Upper lobe of left lung (tissue), 6 donors: ENCODE results near the gene RGS7. TPM values are rescaled to one million over a fixed set of nuclear protein-coding genes. Genes with fewer than 3 reads are reported as not detected.

Experiments used
- ATAC-seq, 2 donors: fragments of 200-7000 bp; cut with Tn5 transposase; one replicate each; pipeline ENCODE4 v1.9.1; 2022; ENCODE audit warnings: mild to moderate bottlenecking in 2 of 2, moderate library complexity in 2 of 2; ENCODE audit not compliant: low FRiP score in 2 of 2
- DNase-seq, 2 donors: peaks; one replicate each; pipeline ENCODE4 v3.0.0-alpha.2; 2019 to 2020
- H3K27ac ChIP-seq, 4 donors: fragments of 200-600 bp; sonication (generic); one replicate each; pipeline ENCODE4 v1.5.1; 2016 to 2019
- H3K27me3 ChIP-seq, 4 donors: fragments of 200-600 bp; sonication (generic); one replicate each; pipeline ENCODE4 v1.5.1; 2017 to 2019
- H3K36me3 ChIP-seq, 4 donors: fragments of 200-600 bp; sonication (generic); one replicate each; pipeline ENCODE4 v1.5.1; 2016 to 2019
- H3K4me1 ChIP-seq, 4 donors: fragments of 200-600 bp; sonication (generic); one replicate each; pipeline ENCODE4 v1.5.1; 2018 to 2019
- H3K4me3 ChIP-seq, 4 donors: fragments of 200-600 bp; sonication (generic); one replicate each; pipeline ENCODE4 v1.5.1; 2017 to 2019; ENCODE audit warnings: mild to moderate bottlenecking in 2 of 4, moderate library complexity in 1 of 4
- H3K9me3 ChIP-seq, 4 donors: fragments of 200-600 bp; sonication (generic); one replicate each; pipeline ENCODE4 v1.5.1; 2018 to 2019
- EP300 ChIP-seq, 4 donors: sonication (generic); formaldehyde crosslinking; IDR thresholded peaks; one replicate each; pipeline ENCODE4 v1.5.1; 2017; ENCODE audit warnings: antibody characterized with exemption in 4 of 4, control low read depth in 2 of 4
- POLR2A ChIP-seq, 4 donors: fragments of 450-650 bp; IDR thresholded peaks; one replicate each; pipeline ENCODE4 v1.5.1; 2016 to 2017; ENCODE audit warnings: antibody characterized with exemption in 4 of 4, mild to moderate bottlenecking in 2 of 4
- POLR2AphosphoS5 ChIP-seq, 2 donors: sonication (generic); formaldehyde crosslinking; IDR thresholded peaks; one replicate each; pipeline ENCODE4 v1.5.1; 2017; ENCODE audit warnings: antibody characterized with exemption in 2 of 2
- WGBS, 2 donors: methylation state at CpG; one replicate each; pipeline ENCODE4 v1.1.5; 2017 to 2018; 5-methylcytosine and 5-hydroxymethylcytosine counted together
- total RNA-seq, 6 donors: library from RNA; depleted of rRNA in 4 of 6; stranded (reverse); fragments of >200 nt in 4 of 6; gene quantifications; one replicate each; pipeline versions ENCODE4 v1.1.0 to v1.2.1, GENCODE V29; 2016 to 2021
- TF ChIP-seq, protein P1 (sequence below), 6 experiments: fragments of 450-650 bp in 4 of 6; fragments of 200-600 bp in 2 of 6; sonication (generic) in 2 of 6; IDR thresholded peaks; one replicate each; pipeline ENCODE4 v1.5.1; 2016 to 2019; ENCODE audit warnings: antibody characterized with exemption in 6 of 6
- donor health status: DM: no; HTN: no; CAD: no; lungs with moderate emphysema.
- donor health status: DM: no; HTN: yes; CAD: no; lungs with severe emphysema.

RGS7 gene
- total RNA-seq = under 1 TPM in 1 of 6 donors, not detected in 5; 0.15 TPM

DNA sequence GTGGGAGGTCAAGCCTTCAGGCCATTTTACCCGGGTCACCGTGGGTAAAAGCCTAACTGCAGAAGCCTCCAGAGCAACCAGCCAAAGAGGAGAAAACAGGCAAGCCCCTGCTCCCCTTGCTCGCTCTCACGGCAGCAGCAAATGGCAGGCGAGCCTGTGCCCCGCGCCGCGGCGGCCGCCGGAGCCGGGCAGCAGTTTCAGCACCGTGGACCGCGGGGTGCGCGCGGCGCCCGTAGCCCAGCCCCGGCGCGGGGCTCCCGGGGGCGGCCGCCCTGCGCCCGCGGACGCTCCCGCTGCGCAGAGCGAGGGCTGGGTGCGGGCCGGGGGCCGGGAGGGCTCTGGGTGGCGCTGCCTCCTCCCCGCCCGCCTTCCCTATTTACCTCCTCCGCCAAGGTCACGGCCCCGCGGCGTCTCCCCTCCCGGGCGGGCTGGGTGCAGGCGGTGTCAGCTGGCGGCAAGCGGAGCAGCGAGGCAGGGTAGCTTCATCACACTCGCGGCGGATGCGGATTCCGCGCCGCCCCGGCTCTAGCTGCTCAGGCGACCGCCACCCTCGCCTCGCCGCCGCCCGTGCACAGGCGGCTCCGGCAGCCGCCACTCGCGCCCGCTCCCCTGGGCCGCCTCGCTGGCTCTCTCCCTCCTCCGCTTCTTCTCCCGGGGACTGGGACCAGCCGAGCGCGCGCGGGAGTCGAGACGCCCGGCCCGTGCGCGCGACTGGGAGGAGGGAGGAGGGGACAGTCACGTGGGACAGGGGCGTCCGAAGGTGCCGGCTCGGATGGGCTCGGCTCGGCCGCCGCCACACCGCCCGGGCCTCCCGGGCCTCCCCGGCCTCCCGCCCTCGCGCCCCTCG lies at the start of gene RGS7:
Gene RGS7, minus strand, starts transcription at position 687 of the 847 bp plus-strand sequence.
- Histone ChIP-seq H3K4me3 (peak within 1 kb of the TSS in 3 of 4 donors; percentile 47 to 62 (median 58)), H3K36me3 (no peaks in the 10 kb centered on the region), H3K27ac (no peak within 1 kb of the TSS), H3K4me1 (peaks cover 0 to 12% (median 2%) of the 10 kb centered on the region in 4 donors), H3K9me3 (no peaks in the 10 kb centered on the region), H3K27me3 (peaks cover 0 to 10% (median 3%) of the 10 kb centered on the region in 4 donors)
- WGBS, 2 donors = 0 to 3% methylated on average over 2 to 14 of the region's 105 CpGs
- ATAC-seq = peak; percentile 46 to 87
- TF ChIP-seq, protein P1, sequence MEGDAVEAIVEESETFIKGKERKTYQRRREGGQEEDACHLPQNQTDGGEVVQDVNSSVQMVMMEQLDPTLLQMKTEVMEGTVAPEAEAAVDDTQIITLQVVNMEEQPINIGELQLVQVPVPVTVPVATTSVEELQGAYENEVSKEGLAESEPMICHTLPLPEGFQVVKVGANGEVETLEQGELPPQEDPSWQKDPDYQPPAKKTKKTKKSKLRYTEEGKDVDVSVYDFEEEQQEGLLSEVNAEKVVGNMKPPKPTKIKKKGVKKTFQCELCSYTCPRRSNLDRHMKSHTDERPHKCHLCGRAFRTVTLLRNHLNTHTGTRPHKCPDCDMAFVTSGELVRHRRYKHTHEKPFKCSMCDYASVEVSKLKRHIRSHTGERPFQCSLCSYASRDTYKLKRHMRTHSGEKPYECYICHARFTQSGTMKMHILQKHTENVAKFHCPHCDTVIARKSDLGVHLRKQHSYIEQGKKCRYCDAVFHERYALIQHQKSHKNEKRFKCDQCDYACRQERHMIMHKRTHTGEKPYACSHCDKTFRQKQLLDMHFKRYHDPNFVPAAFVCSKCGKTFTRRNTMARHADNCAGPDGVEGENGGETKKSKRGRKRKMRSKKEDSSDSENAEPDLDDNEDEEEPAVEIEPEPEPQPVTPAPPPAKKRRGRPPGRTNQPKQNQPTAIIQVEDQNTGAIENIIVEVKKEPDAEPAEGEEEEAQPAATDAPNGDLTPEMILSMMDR (IDR thresholded peaks at IDR 0.05) = no peak
- no peak for TF ChIP-seq POLR2AphosphoS5 (IDR thresholded peaks at IDR 0.05)
- no peak for TF ChIP-seq EP300 (IDR thresholded peaks at IDR 0.05)
- no peak for TF ChIP-seq POLR2A (IDR thresholded peaks at IDR 0.05)
- DNase-seq = peak; percentile 34 to 89

DNA sequence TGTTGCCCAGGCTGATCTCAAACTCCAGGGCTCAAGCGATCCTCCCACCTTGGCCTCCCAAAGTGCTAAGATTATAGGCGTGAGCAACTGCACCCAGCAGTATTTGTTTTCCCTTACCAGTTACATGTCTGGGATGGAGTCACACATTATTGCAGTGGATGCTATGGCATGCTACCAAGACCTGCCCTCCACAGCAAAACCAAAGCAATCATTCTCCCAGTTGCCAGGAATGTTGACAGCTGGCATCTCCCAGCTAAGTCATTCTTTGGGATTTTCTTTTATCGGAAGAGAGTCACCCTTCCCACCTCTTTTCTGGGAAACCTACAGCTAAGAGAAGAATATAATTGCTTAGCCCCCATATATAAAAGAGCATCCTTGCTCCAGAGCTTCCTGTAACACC lies 49.4 kb upstream of the RGS7 start:
- Histone ChIP-seq H3K4me1 (no peaks in the 10 kb centered on the region), H3K36me3 (no peaks in the 10 kb centered on the region), H3K27ac (no peak overlapping the region), H3K4me3 (no peak overlapping the region), H3K9me3 (no peaks in the 10 kb centered on the region), H3K27me3 (no peaks in the 10 kb centered on the region)
- no peak for DNase-seq
- WGBS, 2 donors = 91 to 96% methylated on average over 3 of the region's 3 CpGs
- no peak for ATAC-seq
- TF ChIP-seq POLR2A (IDR thresholded peaks at IDR 0.05) (no peak), POLR2AphosphoS5 (IDR thresholded peaks at IDR 0.05) (no peak)
- TF ChIP-seq, protein P1 (IDR thresholded peaks at IDR 0.05) = no peak

DNA sequence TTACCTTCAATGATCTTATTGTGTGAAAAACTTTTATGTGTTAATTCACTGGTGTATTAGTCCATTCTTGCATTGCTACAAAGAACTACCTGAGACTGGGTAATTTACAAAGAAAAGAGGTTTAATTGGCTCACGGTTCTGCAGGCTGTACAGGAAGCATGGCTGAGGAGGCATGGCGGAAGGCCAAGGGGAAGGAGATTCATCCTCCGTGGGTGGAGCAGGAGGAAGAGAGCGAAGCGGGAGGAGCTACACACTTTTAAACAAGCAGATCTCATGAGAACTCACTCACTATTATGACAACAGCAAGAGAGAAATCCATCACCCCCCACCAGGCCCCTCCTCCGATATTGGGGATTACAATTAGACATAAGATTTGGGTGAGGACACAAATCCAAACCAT lies 44.2 kb upstream of the RGS7 start:
- no peaks in the 10 kb centered on the region for H3K9me3 ChIP-seq
- H3K4me3 ChIP-seq = no peak overlapping the region
- H3K27me3 ChIP-seq = no peaks in the 10 kb centered on the region
- no peak overlapping the region for H3K27ac ChIP-seq
- no peaks in the 10 kb centered on the region for H3K4me1 ChIP-seq
- DNase-seq (no peak), ATAC-seq (no peak)
- 65 to 67% methylated on average over 6 of the region's 6 CpGs for WGBS, 2 donors
- TF ChIP-seq, protein P1 (IDR thresholded peaks at IDR 0.05) = no peak
- TF ChIP-seq POLR2AphosphoS5 (IDR thresholded peaks at IDR 0.05) (no peak), EP300 (IDR thresholded peaks at IDR 0.05) (no peak), POLR2A (IDR thresholded peaks at IDR 0.05) (no peak)
- no peaks in the 10 kb centered on the region for H3K36me3 ChIP-seq

DNA sequence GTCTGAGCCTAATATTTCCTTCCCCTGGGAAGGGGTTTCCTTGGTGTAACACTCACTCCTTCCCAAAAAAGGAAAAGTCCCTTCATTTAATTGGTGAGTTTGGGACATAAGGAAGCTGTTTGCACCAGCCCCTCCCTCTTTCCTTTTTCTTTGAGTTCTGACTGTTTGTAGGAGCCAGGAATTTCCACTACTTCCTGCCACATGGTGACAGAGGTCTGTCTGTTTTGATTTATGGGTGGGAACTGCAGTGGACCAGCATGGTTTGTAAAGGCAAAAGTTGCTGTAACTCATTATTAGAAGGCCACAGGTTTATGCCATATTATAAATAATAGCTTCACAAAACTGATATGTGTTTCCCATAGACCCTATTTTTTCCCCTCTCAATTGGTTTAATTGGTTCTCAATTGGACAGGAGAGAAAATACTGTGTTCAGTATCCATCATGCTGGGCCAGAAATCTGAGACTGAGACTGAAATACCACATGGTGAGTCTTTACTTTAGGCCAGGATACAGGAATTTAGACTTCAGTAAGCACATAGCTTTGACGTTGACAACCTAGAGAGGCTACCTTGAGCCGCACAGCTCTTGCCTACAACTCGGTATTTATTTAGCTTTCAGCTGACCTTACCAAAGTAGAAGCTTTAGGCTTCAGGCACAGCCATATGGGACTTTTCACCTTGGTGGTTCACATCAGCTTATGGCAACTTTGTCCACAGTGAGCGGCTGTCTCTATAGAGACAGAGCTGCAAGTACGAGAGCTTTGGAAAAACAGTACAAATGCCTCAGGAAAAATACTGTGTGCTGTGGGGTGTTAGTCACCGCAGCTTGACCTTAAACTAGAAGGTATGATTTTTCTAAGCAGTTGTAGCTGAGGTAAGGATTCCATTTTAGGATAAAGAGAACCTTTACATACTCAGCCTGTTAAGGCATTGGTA lies 40.0 kb upstream of the RGS7 start:
- TF ChIP-seq POLR2A (IDR thresholded peaks at IDR 0.05) (no peak), EP300 (IDR thresholded peaks at IDR 0.05) (no peak), POLR2AphosphoS5 (IDR thresholded peaks at IDR 0.05) (no peak)
- TF ChIP-seq, protein P1 (IDR thresholded peaks at IDR 0.05) = no peak
- 51 to 68% methylated on average over 6 of the region's 6 CpGs for WGBS, 2 donors
- Histone ChIP-seq H3K4me1 (no peaks in the 10 kb centered on the region), H3K36me3 (no peaks in the 10 kb centered on the region), H3K27ac (no peak overlapping the region), H3K27me3 (no peaks in the 10 kb centered on the region), H3K9me3 (no peaks in the 10 kb centered on the region), H3K4me3 (no peak overlapping the region)
- DNase-seq = no peak
- no peak for ATAC-seq
